SK-N-SH (cell line): ENCODE data around the gene REXO1. TPM values are rescaled to one million over a fixed set of nuclear protein-coding genes. Genes with fewer than 3 reads are reported as not detected.

Source experiments
- CTCF ChIA-PET: fragments of 300-600, 350-600 bp; formaldehyde crosslinking; extraction: SDS; loops from one replicate; lab custom pipeline; 2021; lab: Yijun Ruan, JAX
- POLR2A ChIA-PET: fragments of 350-600 bp; sonication (Branson Sonifier 250); formaldehyde crosslinking; extraction: SDS; loops from one replicate; lab custom pipeline; 2020; ENCODE audit warnings: antibody characterized with exemption, inconsistent platforms; lab: Yijun Ruan, JAX
- DNase-seq: peaks from one replicate; pipeline ENCODE4 v3.0.0; 2012
- H2AFZ ChIP-seq: fragments of 200-600 bp; sonication (generic); 2 replicates; pipeline ENCODE4 v1.8.1; 2016; ENCODE audit warnings: antibody characterized with exemption, mild to moderate bottlenecking, low read depth
- H3F3A ChIP-seq: fragments of 200-600 bp; sonication (generic); replicated peaks from 2 replicates; pipeline ENCODE3; 2016; ENCODE audit warnings: antibody characterized with exemption, mild to moderate bottlenecking; ENCODE audit not compliant: insufficient read depth
- H3K27ac ChIP-seq, 2 experiments: fragments of 200-500 bp in 1 of 2; fragments of 200-600 bp in 1 of 2; sonication (Bioruptor generic) in 1 of 2; sonication (generic), shearing (Covaris generic) in 1 of 2; 2 replicates each; pipeline versions ENCODE4 v1.5.1 to v1.6.1; 2014 to 2016; ENCODE audit warnings: low read depth in 2 of 2, inconsistent platforms in 1 of 2, low read length in 1 of 2, mild to moderate bottlenecking in 1 of 2, mixed read lengths in 1 of 2
- H3K27me3 ChIP-seq: fragments of 200-600 bp; sonication (generic), shearing (Covaris generic); 2 replicates; pipeline ENCODE4 v1.6.1; 2016; ENCODE audit warnings: mixed run types; ENCODE audit not compliant: insufficient read depth
- H3K36me3 ChIP-seq, 2 experiments: fragments of 200-500 bp in 1 of 2; fragments of 200-600 bp in 1 of 2; sonication (Bioruptor generic) in 1 of 2; sonication (generic) in 1 of 2; replicated peaks in 1 of 2; 2 replicates each; pipeline versions ENCODE3 to v1.5.1; 2014 to 2016; ENCODE audit warnings: low read length in 1 of 2, mild to moderate bottlenecking in 1 of 2; ENCODE audit not compliant: insufficient read depth in 2 of 2, control insufficient read depth in 1 of 2
- H3K4me1 ChIP-seq, 2 experiments: fragments of 200-500 bp in 1 of 2; fragments of 200-600 bp in 1 of 2; sonication (Bioruptor generic) in 1 of 2; sonication (generic), shearing (Covaris generic) in 1 of 2; 2 replicates each; pipeline versions ENCODE4 v1.5.1 to v1.6.1; 2014 to 2016; ENCODE audit warnings: low read depth in 1 of 2, low read length in 1 of 2, mixed run types in 1 of 2; ENCODE audit not compliant: insufficient read depth in 2 of 2, control insufficient read depth in 1 of 2
- H3K4me2 ChIP-seq: fragments of 200-600 bp; sonication (generic), shearing (Covaris generic); 2 replicates; pipeline ENCODE4 v1.6.1; 2017; ENCODE audit warnings: mixed run types
- H3K4me3 ChIP-seq, 2 experiments: fragments of 200-500 bp in 1 of 2; fragments of 200-600 bp in 1 of 2; sonication (Bioruptor generic) in 1 of 2; sonication (generic), shearing (Covaris generic) in 1 of 2; 2 replicates each; pipeline versions ENCODE4 v1.5.1 to v1.8.1; 2014 to 2016; ENCODE audit warnings: low read depth in 2 of 2, inconsistent platforms in 1 of 2, low read length in 1 of 2, mild to moderate bottlenecking in 1 of 2, mixed read lengths in 1 of 2, moderate library complexity in 1 of 2
- H3K79me2 ChIP-seq: fragments of 200-600 bp; sonication (generic); 2 replicates; pipeline ENCODE4 v1.8.1; 2017; ENCODE audit warnings: mild to moderate bottlenecking; ENCODE audit not compliant: insufficient read depth
- H3K9ac ChIP-seq: fragments of 200-600 bp; sonication (generic); 2 replicates; pipeline ENCODE4 v1.6.1; 2017; ENCODE audit warnings: mixed run types
- H3K9me2 ChIP-seq: fragments of 200-600 bp; sonication (generic); 2 replicates; pipeline ENCODE4 v1.6.1; 2017; ENCODE audit warnings: mixed run types
- H3K9me3 ChIP-seq: fragments of 200-600 bp; sonication (generic); 2 replicates; pipeline ENCODE4 v1.6.1; 2017; ENCODE audit warnings: mixed run types, mild to moderate bottlenecking, moderate library complexity
- H4K20me1 ChIP-seq: fragments of 200-600 bp; sonication (generic); 2 replicates; pipeline ENCODE4 v1.6.1; 2017; ENCODE audit warnings: mild to moderate bottlenecking, mixed run types; ENCODE audit not compliant: insufficient read depth
- ELF1 ChIP-seq: IDR thresholded peaks from 2 replicates; pipeline ENCODE4 v1.4.0; 2012
- EP300 ChIP-seq, 2 experiments: IDR thresholded peaks; 2 replicates each; pipeline versions ENCODE4 v1.4.0 to v1.6.1; 2012; ENCODE audit warnings: borderline replicate concordance in 1 of 2, low read depth in 1 of 2, low read length in 1 of 2
- FOSL2 ChIP-seq: IDR thresholded peaks from 2 replicates; pipeline ENCODE4 v1.4.0; 2012; ENCODE audit warnings: low read depth, mild to moderate bottlenecking, moderate library complexity, borderline replicate concordance
- FOXM1 ChIP-seq: IDR thresholded peaks from 2 replicates; pipeline ENCODE4 v1.4.0; 2012; ENCODE audit warnings: low read depth, mild to moderate bottlenecking
- IRF3 ChIP-seq: fragments of 150-350 bp; IDR thresholded peaks from 2 replicates; pipeline ENCODE4 v1.6.1; 2016; ENCODE audit warnings: mild to moderate bottlenecking, low read depth, low read length
- JUND ChIP-seq: IDR thresholded peaks from 2 replicates; pipeline ENCODE4 v1.4.0; 2012
- MAX ChIP-seq: IDR thresholded peaks from 2 replicates; pipeline ENCODE4 v1.4.0; 2012; ENCODE audit warnings: low read depth
- RCOR1 ChIP-seq: fragments of 150-350 bp; IDR thresholded peaks from 2 replicates; pipeline ENCODE4 v1.6.1; 2017; ENCODE audit warnings: antibody characterized with exemption, low read length
- REST ChIP-seq: IDR thresholded peaks from 2 replicates; pipeline ENCODE4 v1.6.1; 2012; ENCODE audit warnings: mild to moderate bottlenecking, low read depth, low read length, moderate library complexity
- SMC3 ChIP-seq: IDR thresholded peaks from 2 replicates; pipeline ENCODE4 v1.6.1; 2012; ENCODE audit warnings: low read depth, low read length, improper control_type of control experiment
- TAF1 ChIP-seq: IDR thresholded peaks from 2 replicates; pipeline ENCODE4 v1.6.1; 2012; ENCODE audit warnings: low read depth, mild to moderate bottlenecking, low read length, moderate library complexity, borderline replicate concordance
- USF1 ChIP-seq: IDR thresholded peaks from 2 replicates; pipeline ENCODE4 v1.4.0; 2012; ENCODE audit warnings: low read depth, borderline replicate concordance
- USF2 ChIP-seq: fragments of 150-350 bp; IDR thresholded peaks from 2 replicates; pipeline ENCODE4 v1.6.1; 2017; ENCODE audit warnings: antibody characterized with exemption, low read length, low read depth, borderline replicate concordance
- YY1 ChIP-seq: IDR thresholded peaks from 2 replicates; pipeline ENCODE4 v1.4.0; 2012; ENCODE audit warnings: low read depth, mild to moderate bottlenecking
- ZBTB33 ChIP-seq: IDR thresholded peaks from 2 replicates; pipeline ENCODE4 v1.4.0; 2012; ENCODE audit warnings: low read depth, borderline replicate concordance
- WGBS: methylation state at CpG from one replicate; pipeline ENCODE4 v1.1.6; 2017; ENCODE audit warnings: low lambda C conversion rate; 5-methylcytosine and 5-hydroxymethylcytosine counted together
- polyA plus RNA-seq, 3 experiments: library from polyadenylated mRNA; depleted of rRNA; stranded (reverse); fragments of >200 nt; gene quantifications; 2 replicates each; pipeline ENCODE4 v1.2.3, GENCODE V29; 2012

Gene REXO1
- polyA plus RNA-seq, 1 of the 3 experiments (the other 2 are of a cell fraction) = 18.8 TPM

- Histone ChIP-seq H3K79me2 (peaks cover 99% of the 10 kb centered on the region), H3K4me2 (no peak overlapping the region), H3K9me2 (no peaks in the 10 kb centered on the region), H3K9ac (no peak overlapping the region), H3K9me3 (no peaks in the 10 kb centered on the region), H3F3A (no peaks in the 10 kb centered on the region), H3K4me3 (no peak overlapping the region), H4K20me1 (peaks cover 94% of the 10 kb centered on the region), H2AFZ (no peak overlapping the region), H3K36me3 (peaks cover 0 to 7% of the 10 kb centered on the region in 2 experiments), H3K27me3 (no peaks in the 10 kb centered on the region), H3K4me1 (peaks cover 7 to 18% of the 10 kb centered on the region in 2 experiments; a peak in 1 of 4 replicates), H3K27ac (no peak overlapping the region)
- 77% methylated on average over 15 of the region's 22 CpGs for WGBS
- no peak for DNase-seq
- POLR2A ChIA-PET = interaction anchor here (0.6 kb wide), 1 partner anchor 102 kb away, joined by 3 read pairs; no protein-coding TSS in a partner anchor
- CTCF ChIA-PET = interaction anchor here (1.3 to 15.0 kb wide), 2 partner anchors 16 to 22 kb away, joined by 3 to 188 read pairs; no protein-coding TSS in a partner anchor
- TF ChIP-seq USF2 (no peak), FOXM1 (no peak), FOSL2 (no peak), RCOR1 (no peak), YY1 (no peak)
Measured at GRCh38 chr19:1843116-1843515, 5.2 kb downstream of the REXO1 start.

GRCh38 chr19:1841209-1841924 lies 6.9 kb downstream of the REXO1 start:
- Histone ChIP-seq H3K4me2 (no peak overlapping the region), H3K9ac (no peak overlapping the region), H3K36me3 (peaks cover 0 to 7% of the 10 kb centered on the region in 2 experiments), H3K27me3 (no peaks in the 10 kb centered on the region), H4K20me1 (peaks cover 99% of the 10 kb centered on the region), H3K27ac (no peak overlapping the region), H3K9me2 (no peaks in the 10 kb centered on the region), H2AFZ (no peak overlapping the region), H3K4me3 (no peak overlapping the region), H3F3A (no peaks in the 10 kb centered on the region), H3K79me2 (peaks cover 99% of the 10 kb centered on the region), H3K4me1 (peaks cover 0 to 19% of the 10 kb centered on the region in 2 experiments; a peak in 1 of 4 replicates), H3K9me3 (no peaks in the 10 kb centered on the region)
- CTCF ChIA-PET = interaction anchor here (15.0 kb wide), 1 partner anchor 14 kb away, joined by 188 read pairs; no protein-coding TSS in a partner anchor
- 93% methylated on average over 31 of the region's 35 CpGs for WGBS
- POLR2A ChIA-PET = interaction anchor here (0.7 kb wide), 1 partner anchor 133 kb away, joined by 3 read pairs; no protein-coding TSS in a partner anchor
- no peak for DNase-seq
- TF ChIP-seq FOXM1 (no peak), JUND (no peak), MAX (no peak), EP300 (IDR thresholded peaks at IDR 0.05; ENCODE audit: borderline replicate concordance in 1 of 2, low read depth in 1 of 2, low read length in 1 of 2) (no peak), REST (no peak), USF1 (no peak), ZBTB33 (no peak), TAF1 (no peak), ELF1 (no peak), SMC3 (no peak), IRF3 (no peak)
